Heart left ventricle (tissue), 16 donors: Measurements from ENCODE around the gene RILPL1. TPM values are rescaled to one million over a fixed set of nuclear protein-coding genes. Genes with fewer than 3 reads are reported as not detected.

Experiments
- ATAC-seq, 4 donors: fragments of 200-7000 bp; cut with Tn5 transposase; one replicate each; pipeline ENCODE4 v1.9.1; 2020 to 2022; ENCODE audit warnings: moderate library complexity in 4 of 4, mild to moderate bottlenecking in 3 of 4, moderate number of reproducible peaks in 1 of 4
- DNase-seq, 5 donors: peaks; one replicate each; pipeline ENCODE4 v3.0.0-alpha.2; 2020
- H3K27ac ChIP-seq, 12 donors: fragments of 200-600 bp; sonication (generic) in 4 of 12; one replicate each; pipeline versions ENCODE4 v1.5.0 to v1.8.0; 2016 to 2022; ENCODE audit warnings: mild to moderate bottlenecking in 2 of 12
- H3K27me3 ChIP-seq, 9 donors: fragments of 200-600 bp; sonication (generic) in 2 of 9; one replicate each; pipeline versions ENCODE4 v1.5.1 to v1.8.0; 2016 to 2022; ENCODE audit warnings: mild to moderate bottlenecking in 3 of 9
- H3K36me3 ChIP-seq, 9 donors: fragments of 200-600 bp; sonication (generic) in 2 of 9; one replicate each; pipeline versions ENCODE4 v1.5.0 to v1.8.0; 2018 to 2022; ENCODE audit warnings: mild to moderate bottlenecking in 2 of 9
- H3K4me1 ChIP-seq, 12 donors: fragments of 200-600 bp; sonication (generic) in 4 of 12; one replicate each; pipeline versions ENCODE4 v1.5.0 to v1.8.0; 2016 to 2022; ENCODE audit warnings: mild to moderate bottlenecking in 3 of 12
- H3K4me3 ChIP-seq, 12 donors: fragments of 200-600 bp; sonication (generic) in 4 of 12; one replicate each; pipeline versions ENCODE4 v1.5.0 to v1.8.0; 2017 to 2022; ENCODE audit warnings: mild to moderate bottlenecking in 9 of 12, moderate library complexity in 4 of 12
- H3K9me3 ChIP-seq, 12 donors: fragments of 200-600 bp; sonication (generic) in 4 of 12; one replicate each; pipeline versions ENCODE4 v1.5.0 to v1.8.0; 2016 to 2022; ENCODE audit warnings: mild to moderate bottlenecking in 1 of 12
- POLR2A ChIP-seq, 2 donors: fragments of 450-650 bp; IDR thresholded peaks; one replicate each; pipeline ENCODE4 v1.6.1; 2017; ENCODE audit warnings: antibody characterized with exemption in 2 of 2, mild to moderate bottlenecking in 2 of 2, moderate library complexity in 2 of 2
- WGBS, 4 donors: extraction: QIAGEN DNeasy Blood & Tissue Kit in 2 of 4; methylation state at CpG; one replicate each; pipeline versions ENCODE4 v1.1.5 to v1.1.7; 2013 to 2018; 5-methylcytosine and 5-hydroxymethylcytosine counted together
- intact Hi-C, 10 donors: fragments of 100-400 bp; cut with DNase I; formaldehyde crosslinking; loops; one replicate each; pipeline versions ENCODE4 v1.11.1 to v1.14.2; 2022
- polyA plus RNA-seq, 2 donors: library from polyadenylated mRNA; stranded (reverse); fragments of 200-250 nt; gene quantifications; one replicate each; pipeline ENCODE4 v1.2.3, GENCODE V29; 2013
- total RNA-seq, 9 donors: library from RNA; depleted of rRNA in 2 of 9; stranded (reverse); fragments of >200 nt in 2 of 9; fragmentation: NEBNext Ultra II Directional in 3 of 9; extraction: Animal tissue kit (Norgen Biotek cat#: 25700) in 3 of 9; gene quantifications; one replicate each; pipeline versions ENCODE4 v1.1.0 to v1.2.4, GENCODE V29; 2016 to 2023
- TF ChIP-seq, protein P1 (sequence below), 12 donors: fragments of 200-600 bp; sonication (generic) in 4 of 12; IDR thresholded peaks; one replicate each; pipeline versions ENCODE4 v1.5.0 to v1.8.0; 2018 to 2022; ENCODE audit warnings: antibody characterized with exemption in 12 of 12, mild to moderate bottlenecking in 5 of 12
- donor health status: ischemic (EF 13 %, LVEDD 7.1; RV severe dilation, severe dysfunction).
- donor health status: healthy with polysubstance abuse.
- donor health status: DM: no; HTN: yes; CAD: no.
- donor health status: DM: no; HTN: no; CAD: no.
- donor health status: ischemic (EF 25% LVEDD 6.9; RV normal size, moderate dysfunction).
- donor health status: ischemic (EF 25% LVEDD 5.7; RV mildly dilated, moderate dysfunction).
- donor health status: healthy.
- donor health status: DM: yes; HTN: yes; CAD: no.
- donor health status: ischemic (EF 35%, LVEDD 5.7; RV mildly dilated, moderate dysfunction).
- donor health status: nonischemic (EF 11% LVEDD 7.7; RV severe dilation, severe dysfunction).
- donor health status: DM: yes; HTN: yes; CAD: no.
- donor health status: PGD.
- donor health status: ischemic (EF 29% LVEDD 5.4; RV normal size, mild dysfunction).
- donor health status: nonischemic (EF 23%, LVEDD 6.1; RV moderate dilation, normal function).

The RILPL1 gene
- total and polyA plus RNA-seq, 11 donors, result 64.1 to 119 (median 79.4) TPM

DNA sequence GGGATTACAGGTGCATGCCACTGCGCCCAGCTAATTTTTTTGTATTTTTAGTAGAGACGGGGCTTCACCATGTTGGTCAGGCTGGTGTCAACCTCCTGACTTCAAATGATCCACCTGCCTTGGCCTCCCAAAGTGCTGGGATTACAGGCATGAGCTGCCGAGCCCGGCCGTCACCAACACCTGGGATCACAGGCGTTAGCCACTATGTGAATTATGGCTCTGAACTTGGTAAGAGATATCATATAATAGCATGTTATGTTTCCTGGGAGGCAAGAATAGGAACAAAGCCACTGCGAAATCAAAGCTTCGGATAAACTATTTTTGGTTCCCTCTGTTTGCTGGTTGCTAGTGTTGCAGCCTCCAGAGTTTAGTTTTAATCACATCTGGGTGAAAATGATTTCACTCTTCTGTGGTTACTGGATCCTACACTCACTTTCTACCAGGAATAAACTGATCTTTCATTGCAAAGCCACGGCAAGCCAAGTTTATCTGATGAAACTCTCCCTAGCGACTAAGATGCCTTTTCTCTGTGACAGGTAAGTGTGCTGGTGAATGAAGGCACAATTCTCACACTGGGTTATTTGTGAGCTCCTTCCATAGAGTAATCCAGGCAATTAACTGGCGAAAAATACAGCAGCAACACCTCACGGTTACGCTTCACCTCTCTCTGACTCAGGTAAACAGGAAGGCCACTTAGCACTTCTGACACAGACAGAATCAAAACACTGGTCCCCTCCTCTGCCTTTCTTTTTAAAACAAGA is 58.9 kb downstream of the RILPL1 start:
- DNase-seq (peak in 3 of 5 donors; percentile 40 to 66 (median 59)), ATAC-seq (peak; percentile 43 to 61 (median 52))
- peak overlapping the region in 3 of 12 donors; percentile 2 to 29 (median 14) for H3K4me3 ChIP-seq
- H3K36me3 ChIP-seq, result peaks cover 0 to 70% (median 51%) of the 10 kb centered on the region in 9 donors
- peak in 1 of 2 donors; percentile 30 for TF ChIP-seq POLR2A (IDR thresholded peaks at IDR 0.05)
- TF ChIP-seq, protein P1, sequence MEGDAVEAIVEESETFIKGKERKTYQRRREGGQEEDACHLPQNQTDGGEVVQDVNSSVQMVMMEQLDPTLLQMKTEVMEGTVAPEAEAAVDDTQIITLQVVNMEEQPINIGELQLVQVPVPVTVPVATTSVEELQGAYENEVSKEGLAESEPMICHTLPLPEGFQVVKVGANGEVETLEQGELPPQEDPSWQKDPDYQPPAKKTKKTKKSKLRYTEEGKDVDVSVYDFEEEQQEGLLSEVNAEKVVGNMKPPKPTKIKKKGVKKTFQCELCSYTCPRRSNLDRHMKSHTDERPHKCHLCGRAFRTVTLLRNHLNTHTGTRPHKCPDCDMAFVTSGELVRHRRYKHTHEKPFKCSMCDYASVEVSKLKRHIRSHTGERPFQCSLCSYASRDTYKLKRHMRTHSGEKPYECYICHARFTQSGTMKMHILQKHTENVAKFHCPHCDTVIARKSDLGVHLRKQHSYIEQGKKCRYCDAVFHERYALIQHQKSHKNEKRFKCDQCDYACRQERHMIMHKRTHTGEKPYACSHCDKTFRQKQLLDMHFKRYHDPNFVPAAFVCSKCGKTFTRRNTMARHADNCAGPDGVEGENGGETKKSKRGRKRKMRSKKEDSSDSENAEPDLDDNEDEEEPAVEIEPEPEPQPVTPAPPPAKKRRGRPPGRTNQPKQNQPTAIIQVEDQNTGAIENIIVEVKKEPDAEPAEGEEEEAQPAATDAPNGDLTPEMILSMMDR (IDR thresholded peaks at IDR 0.05), result no peak
- peak overlapping the region; percentile 62 to 94 (median 86) for H3K27ac ChIP-seq
- H3K9me3 ChIP-seq, result no peaks in the 10 kb centered on the region
- 52 to 59% (median 55%) methylated on average over 13 of the region's 13 CpGs for WGBS, 4 donors
- intact Hi-C loops, result loop anchor here in 6 of 10 donors (1.0 to 5.0 kb wide), 4 partner anchors 44 to 58 kb away; partner anchors contain the start of gene RILPL1 (in 5 of the 6)
- no peaks in the 10 kb centered on the region for H3K27me3 ChIP-seq
- H3K4me1 ChIP-seq, result peaks cover 0 to 56% (median 19%) of the 10 kb centered on the region in 12 donors

DNA sequence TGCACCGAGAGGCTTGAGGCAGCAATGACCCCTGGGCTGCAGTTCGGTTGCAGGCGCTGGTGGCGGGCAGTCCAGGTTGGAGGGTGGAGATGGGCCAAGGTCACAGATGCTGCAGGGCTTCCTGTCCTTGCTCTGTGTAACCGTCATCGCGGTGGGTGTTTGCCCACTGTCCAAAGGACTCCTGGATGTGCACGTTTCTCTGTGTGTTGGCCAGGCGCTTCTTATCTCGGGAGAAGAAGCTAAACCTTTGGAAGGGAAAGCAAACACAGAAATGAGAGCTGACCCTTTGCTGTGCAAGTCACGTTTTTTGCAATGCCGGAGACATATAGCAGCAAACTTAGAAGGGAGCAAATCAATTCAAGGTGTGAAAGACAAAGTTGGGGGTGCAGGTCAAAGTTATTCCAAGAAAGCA is 61.1 kb downstream of the RILPL1 start:
- no peaks in the 10 kb centered on the region for H3K27me3 ChIP-seq

DNA sequence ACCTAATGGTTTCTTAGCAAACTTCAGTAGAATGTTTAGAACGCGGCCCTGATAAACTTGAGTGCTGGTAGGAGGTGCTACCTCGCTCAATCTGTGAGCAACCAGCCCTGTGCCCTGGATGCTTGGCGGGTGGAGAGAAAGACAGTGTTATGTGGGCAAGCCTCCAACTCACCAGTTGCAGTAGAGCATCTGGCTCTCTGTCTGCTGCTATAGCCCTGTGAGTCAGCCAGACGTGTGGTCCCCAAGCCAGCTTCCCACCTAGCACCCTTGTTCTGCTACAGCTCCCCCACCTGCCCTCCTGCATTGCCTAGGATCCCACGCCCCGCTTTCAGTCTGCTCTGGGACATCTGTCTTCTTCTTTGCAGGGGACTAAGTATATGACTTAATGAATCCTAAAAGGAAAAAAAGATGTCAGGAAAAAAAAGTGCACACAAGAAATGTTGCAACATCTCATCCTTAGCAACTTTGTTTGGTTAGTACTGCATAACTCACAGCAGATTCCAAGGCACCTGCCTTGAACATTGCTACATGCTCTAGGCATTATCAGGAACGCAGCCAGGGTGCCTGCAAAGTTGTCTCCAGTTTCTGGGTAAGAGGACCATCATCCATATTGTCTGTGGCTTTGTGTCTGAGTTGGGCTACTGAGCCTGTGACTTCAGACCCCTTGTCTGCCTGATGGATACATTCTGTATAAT is 62.0 kb downstream of the RILPL1 start:
- peaks cover 0 to 65% (median 49%) of the 10 kb centered on the region in 9 donors for H3K36me3 ChIP-seq
- H3K4me1 ChIP-seq, result peaks cover 0 to 53% (median 16%) of the 10 kb centered on the region in 12 donors

More for the DNA sequence above, 61.1 kb downstream of the RILPL1 start:
- DNase-seq (no peak), ATAC-seq (no peak)
- WGBS, 4 donors, result 77 to 86% (median 80%) methylated on average over 12 of the region's 12 CpGs
- peaks cover 0 to 44% (median 9%) of the 10 kb centered on the region in 12 donors for H3K4me1 ChIP-seq
- intact Hi-C loops, result loop anchor here in 4 of 10 donors (5.0 kb wide), 2 partner anchors 50 to 60 kb away; partner anchors contain the start of gene RILPL1 (in 3 of the 4)
- H3K27ac ChIP-seq, result peak overlapping the region in 2 of 12 donors; percentile 43 to 88
- H3K9me3 ChIP-seq, result no peaks in the 10 kb centered on the region
- H3K36me3 ChIP-seq, result peaks cover 0 to 74% (median 57%) of the 10 kb centered on the region in 9 donors
- TF ChIP-seq POLR2A (IDR thresholded peaks at IDR 0.05), result no peak
- TF ChIP-seq, protein P1 (IDR thresholded peaks at IDR 0.05), result no peak
- H3K4me3 ChIP-seq, result no peak overlapping the region

More for the DNA sequence above, 62.0 kb downstream of the RILPL1 start:
- peak; percentile 79 to 91 (median 88) for ATAC-seq
- intact Hi-C loops, result loop anchor here in 4 of 10 donors (5.0 kb wide), 2 partner anchors 51 to 61 kb away; partner anchors contain the start of gene RILPL1 (in 3 of the 4)
- peak overlapping the region in 9 of 12 donors; percentile 6 to 88 (median 43) for H3K27ac ChIP-seq
- 57 to 68% (median 60%) methylated on average over 6 to 8 of the region's 8 CpGs for WGBS, 4 donors
- TF ChIP-seq POLR2A (IDR thresholded peaks at IDR 0.05), result no peak
- TF ChIP-seq, protein P1 (IDR thresholded peaks at IDR 0.05), result no peak
- DNase-seq, result peak; percentile 67 to 82 (median 75)
- H3K9me3 ChIP-seq, result no peaks in the 10 kb centered on the region
- H3K27me3 ChIP-seq, result no peaks in the 10 kb centered on the region
- no peak overlapping the region for H3K4me3 ChIP-seq
